ENCODE data around the gene WDR26.
A peak's percentile ranks its signal among the peaks of the same experiment; 100 is the strongest.
"Not testable (repeated sequence)": the region's sequence is repeated elsewhere in the genome, so short reads cannot be mapped to it uniquely, and the experiment has no call there.

The WDR26 gene

GRCh38 chr1:224392411-224393249 lies 42.0 kb downstream of the WDR26 start:
- peak; percentile 88 for DNase-seq

GRCh38 chr1:224390517-224390916 lies 44.1 kb downstream of the WDR26 start:
- DNase-seq: no peak

- no peak for DNase-seq
Observed at GRCh38 chr1:224387943-224388342, 46.7 kb downstream of the WDR26 start.

GRCh38 chr1:224387302-224387912 lies 47.2 kb downstream of the WDR26 start:
- no peak for DNase-seq

GRCh38 chr1:224383218-224383617 lies 51.4 kb downstream of the WDR26 start:
- DNase-seq: no peak

GRCh38 chr1:224381880-224382548 lies 52.6 kb downstream of the WDR26 start:
- no peak for DNase-seq

GRCh38 chr1:224380003-224380402 lies 54.6 kb downstream of the WDR26 start:
- peak; percentile 86 for DNase-seq

- DNase-seq: peak; percentile 31
Observed at GRCh38 chr1:224378855-224379631, 55.6 kb downstream of the WDR26 start.

GRCh38 chr1:224377676-224378006 lies 57.0 kb downstream of the WDR26 start:
- no peak for DNase-seq

- no peak for DNase-seq
Observed at GRCh38 chr1:224375059-224375458, 59.5 kb downstream of the WDR26 start.

- DNase-seq: no peak
Observed at GRCh38 chr1:224373008-224373590, 61.5 kb downstream of the WDR26 start.

GRCh38 chr1:224368409-224368808 lies 66.2 kb downstream of the WDR26 start:
- no peak for DNase-seq

- no peak for DNase-seq
Observed at GRCh38 chr1:224359207-224359606, 75.4 kb downstream of the WDR26 start.

GRCh38 chr1:224358237-224358636 lies 76.4 kb downstream of the WDR26 start:
- DNase-seq: peak; percentile 33

- peak; percentile 82 for DNase-seq
Observed at GRCh38 chr1:224357626-224358124, 76.9 kb downstream of the WDR26 start.

GRCh38 chr1:224356685-224357625 lies 77.6 kb downstream of the WDR26 start, which contains the start of gene CNIH4:
Gene CNIH4, plus strand, starts transcription at chr1:224356879. Its CDS starts 46 bp downstream, at chr1:224356925.
- DNase-seq: peak; percentile 99

- no peak for DNase-seq
Observed at GRCh38 chr1:224353975-224354925, 80.3 kb downstream of the WDR26 start.

GRCh38 chr1:224352436-224353085 lies 82.0 kb downstream of the WDR26 start:
- DNase-seq: not testable (repeated sequence)

- DNase-seq: not testable (repeated sequence)
Observed at GRCh38 chr1:224349716-224350115, 84.9 kb downstream of the WDR26 start.

Measured in hematopoietic multipotent progenitor cell treated with erythropoietin and hydrocortisone succinate and interleukin-3 and kit ligand, for 4 days (in vitro differentiated cells).